ENCODE measurements around the gene BFSP2. TPM values are rescaled to one million over a fixed set of nuclear protein-coding genes. Genes with fewer than 3 reads are reported as not detected.

The BFSP2 gene
- total and polyA plus RNA-seq, 8 donors, result 0.68 to 2.7 (median 1.4) TPM; not detected in 5

DNA sequence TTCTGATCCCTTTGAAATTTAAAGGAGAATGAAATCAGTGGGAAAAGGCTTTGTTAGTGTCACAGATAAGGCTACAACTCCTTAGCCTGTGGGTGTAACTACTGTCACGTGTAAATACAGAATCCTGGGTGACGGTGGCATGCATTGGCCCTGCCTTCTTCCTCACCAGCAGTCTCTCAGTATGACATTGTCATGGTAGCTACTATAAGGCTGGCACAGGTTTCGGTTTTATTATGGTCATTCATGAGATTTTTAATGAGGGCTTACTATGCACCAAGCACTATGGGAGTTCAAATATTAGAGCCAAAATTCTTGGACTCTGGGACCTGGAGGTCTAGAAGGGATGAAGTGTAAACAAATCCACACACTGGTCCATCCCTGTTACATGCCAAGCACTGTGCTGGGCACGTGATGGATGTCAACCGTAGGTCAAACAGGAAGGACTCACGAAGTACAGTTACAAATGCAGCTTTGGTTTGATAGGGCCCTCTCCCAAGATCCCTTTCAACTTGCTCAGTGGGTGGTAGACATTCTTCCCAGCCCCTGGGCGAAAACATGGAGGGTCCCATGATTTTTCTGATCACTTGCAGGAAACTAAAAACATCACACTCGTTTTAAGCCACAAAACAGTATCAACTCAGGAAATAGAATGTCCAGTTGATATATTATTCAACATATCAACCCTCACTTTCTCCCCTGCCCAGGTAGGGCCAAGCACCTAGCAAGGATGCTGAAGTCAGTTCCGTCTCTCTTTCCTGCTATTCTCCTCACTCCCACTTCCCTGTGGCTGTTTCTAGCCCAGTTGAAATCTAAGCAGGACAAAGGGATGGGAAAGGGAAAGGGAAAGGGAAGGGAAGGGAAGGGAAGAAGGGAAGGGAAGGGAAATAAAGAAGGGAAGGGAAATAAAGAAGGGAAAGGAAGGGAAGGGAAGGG lies 25.3 kb downstream of the BFSP2 start:
- intact Hi-C loops (cut with DNase I; ENCODE audit: low total_unique reads), result loop anchor here (10.0 kb wide), 1 partner anchor 700 kb away; the partner anchor contains the start of gene NPHP3
- no peak for TF ChIP-seq POLR2AphosphoS5 (IDR thresholded peaks at IDR 0.05)
- TF ChIP-seq CTCF (IDR thresholded peaks at IDR 0.05), result no peak
- TF ChIP-seq POLR2A (IDR thresholded peaks at IDR 0.05), result no peak
- TF ChIP-seq EP300 (IDR thresholded peaks at IDR 0.05), result no peak
- H3K36me3 ChIP-seq, result no peaks in the 10 kb centered on the region
- H3K4me1 ChIP-seq, result peaks cover 0 to 8% (median 0%) of the 10 kb centered on the region in 4 donors
- H3K4me3 ChIP-seq, result no peak overlapping the region
- WGBS, 5 donors, result 73 to 78% (median 76%) methylated on average over 9 of the region's 9 CpGs
- no peaks in the 10 kb centered on the region for H3K9me3 ChIP-seq
- H3K27me3 ChIP-seq, result peaks cover 0 to 9% (median 0%) of the 10 kb centered on the region in 3 donors
- no peak for DNase-seq
- H3K27ac ChIP-seq, result no peak overlapping the region

- 64 to 87% (median 80%) methylated on average over 3 of the region's 3 CpGs for WGBS, 5 donors
- DNase-seq, result no peak
- H3K9me3 ChIP-seq, result no peaks in the 10 kb centered on the region
- no peak for TF ChIP-seq POLR2AphosphoS5 (IDR thresholded peaks at IDR 0.05)
- TF ChIP-seq EP300 (IDR thresholded peaks at IDR 0.05), result no peak
- TF ChIP-seq CTCF (IDR thresholded peaks at IDR 0.05), result no peak
- TF ChIP-seq POLR2A (IDR thresholded peaks at IDR 0.05), result no peak
- H3K27me3 ChIP-seq, result peaks cover 0 to 9% (median 0%) of the 10 kb centered on the region in 3 donors
- H3K4me3 ChIP-seq, result no peak overlapping the region
- H3K36me3 ChIP-seq, result no peaks in the 10 kb centered on the region
- H3K27ac ChIP-seq, result no peak overlapping the region
- H3K4me1 ChIP-seq, result peaks cover 0 to 8% (median 0%) of the 10 kb centered on the region in 4 donors
- intact Hi-C loops (cut with DNase I; ENCODE audit: low total_unique reads), result loop anchor here (10.0 kb wide), 1 partner anchor 701 kb away; the partner anchor contains the start of gene NPHP3
These were observed 26.0 kb downstream of the BFSP2 start for GRCh38 chr3:133425898-133426297.

DNA sequence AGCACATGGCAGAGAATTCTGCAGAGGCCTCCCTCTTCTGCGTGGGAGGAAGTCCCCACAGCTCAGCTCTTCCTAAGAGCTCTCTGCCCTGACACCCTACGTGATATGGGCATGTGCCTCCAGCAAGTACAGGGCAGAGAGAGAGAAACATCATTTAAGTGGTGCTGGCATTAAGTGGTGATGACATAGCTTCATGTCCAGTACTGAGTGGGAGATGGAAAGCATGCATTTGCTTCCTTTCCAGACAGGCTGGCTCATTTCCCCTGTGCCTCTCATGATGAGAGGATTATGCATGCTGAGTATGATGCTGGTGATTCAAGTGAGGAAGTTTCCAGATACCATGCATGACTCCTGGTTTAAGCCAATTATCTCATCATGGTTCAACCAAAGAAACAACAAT lies 26.9 kb downstream of the BFSP2 start:
- H3K27ac ChIP-seq, result no peak overlapping the region
- intact Hi-C loops (cut with DNase I; ENCODE audit: low total_unique reads), result loop anchor here (10.0 kb wide), 1 partner anchor 702 kb away; the partner anchor contains the start of gene NPHP3
- TF ChIP-seq POLR2AphosphoS5 (IDR thresholded peaks at IDR 0.05) (no peak), CTCF (IDR thresholded peaks at IDR 0.05) (no peak), EP300 (IDR thresholded peaks at IDR 0.05) (no peak), POLR2A (IDR thresholded peaks at IDR 0.05) (no peak)
- H3K4me1 ChIP-seq, result peaks cover 0 to 8% (median 0%) of the 10 kb centered on the region in 4 donors
- H3K27me3 ChIP-seq, result peaks cover 0 to 9% (median 0%) of the 10 kb centered on the region in 3 donors
- H3K4me3 ChIP-seq, result no peak overlapping the region
- no peaks in the 10 kb centered on the region for H3K9me3 ChIP-seq
- no peak for DNase-seq
- WGBS, 5 donors, result 82 to 92% (median 82%) methylated on average over 2 of the region's 2 CpGs
- no peaks in the 10 kb centered on the region for H3K36me3 ChIP-seq

DNA sequence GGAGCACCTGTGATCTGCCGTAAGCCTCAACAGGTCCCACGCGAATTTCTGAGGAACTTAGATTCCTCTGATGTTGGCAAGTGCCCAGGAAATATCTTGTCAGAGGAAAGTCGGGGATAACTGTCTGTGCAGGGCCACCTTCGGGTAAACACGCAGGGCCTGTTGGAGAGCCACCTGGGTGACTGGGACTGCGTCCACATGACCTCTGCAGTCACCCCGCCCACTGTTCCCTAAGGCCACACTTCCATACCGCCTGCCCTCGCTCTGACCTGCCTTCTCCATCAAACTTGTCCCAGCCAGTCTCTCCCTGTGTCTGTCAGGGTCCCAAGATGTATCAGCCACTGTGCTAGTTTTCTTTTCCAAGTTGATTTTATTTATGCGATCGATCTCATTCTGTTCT lies 28.7 kb downstream of the BFSP2 start:
- Histone ChIP-seq H3K4me1 (peaks cover 0 to 4% (median under 1%) of the 10 kb centered on the region in 4 donors), H3K9me3 (no peaks in the 10 kb centered on the region), H3K27me3 (peaks cover 0 to 9% (median 0%) of the 10 kb centered on the region in 3 donors), H3K36me3 (no peaks in the 10 kb centered on the region), H3K4me3 (no peak overlapping the region), H3K27ac (no peak overlapping the region)
- DNase-seq, result no peak
- 54 to 73% (median 65%) methylated on average over 12 of the region's 12 CpGs for WGBS, 5 donors
- intact Hi-C loops (cut with DNase I; ENCODE audit: low total_unique reads), result loop anchor here (10.0 kb wide), 1 partner anchor 704 kb away; the partner anchor contains the start of gene NPHP3
- TF ChIP-seq POLR2AphosphoS5 (IDR thresholded peaks at IDR 0.05) (no peak), CTCF (IDR thresholded peaks at IDR 0.05) (no peak), POLR2A (IDR thresholded peaks at IDR 0.05) (no peak), EP300 (IDR thresholded peaks at IDR 0.05) (no peak)
